ENCODE results near the gene RINT1. TPM values are rescaled to one million over a fixed set of nuclear protein-coding genes. Genes with fewer than 3 reads are reported as not detected.

Gene RINT1
- total RNA-seq, 4 donors from 2014 or later, result 17.3 to 30.5 (median 20.3) TPM

- H3K27ac ChIP-seq, result no peak overlapping the region
- TF ChIP-seq POLR2A (IDR thresholded peaks at IDR 0.05), result no peak
- no peak for TF ChIP-seq CTCF (IDR thresholded peaks at IDR 0.05)
- DNase-seq, result no peak
- H3K27me3 ChIP-seq, result no peaks in the 10 kb centered on the region
- no peaks in the 10 kb centered on the region for H3K9me3 ChIP-seq
- H3K4me3 ChIP-seq, result no peak overlapping the region
- no peaks in the 10 kb centered on the region for H3K4me1 ChIP-seq
- H3K36me3 ChIP-seq, result peaks cover 0 to 69% (median 0%) of the 10 kb centered on the region in 3 donors
Measured at GRCh38 chr7:105565190-105565589, 33.2 kb downstream of the RINT1 start.

GRCh38 chr7:105567024-105567423 is 35.0 kb downstream of the RINT1 start:
- DNase-seq, result no peak
- Histone ChIP-seq H3K36me3 (peaks cover 0 to 53% (median 0%) of the 10 kb centered on the region in 3 donors), H3K4me1 (no peaks in the 10 kb centered on the region), H3K27ac (no peak overlapping the region), H3K27me3 (no peaks in the 10 kb centered on the region), H3K4me3 (no peak overlapping the region), H3K9me3 (no peaks in the 10 kb centered on the region)
- no peak for TF ChIP-seq CTCF (IDR thresholded peaks at IDR 0.05)
- TF ChIP-seq POLR2A (IDR thresholded peaks at IDR 0.05), result no peak

GRCh38 chr7:105567821-105568220 is 35.8 kb downstream of the RINT1 start:
- DNase-seq, result no peak
- no peaks in the 10 kb centered on the region for H3K9me3 ChIP-seq
- no peaks in the 10 kb centered on the region for H3K4me1 ChIP-seq
- peaks cover 0 to 46% (median 0%) of the 10 kb centered on the region in 3 donors for H3K36me3 ChIP-seq
- H3K27ac ChIP-seq, result no peak overlapping the region
- no peaks in the 10 kb centered on the region for H3K27me3 ChIP-seq
- H3K4me3 ChIP-seq, result no peak overlapping the region
- TF ChIP-seq CTCF (IDR thresholded peaks at IDR 0.05), result no peak

GRCh38 chr7:105571891-105572290 is 39.9 kb downstream of the RINT1 start:
- Histone ChIP-seq H3K36me3 (peaks cover 0 to 14% (median 0%) of the 10 kb centered on the region in 3 donors), H3K27ac (no peak overlapping the region), H3K27me3 (no peaks in the 10 kb centered on the region), H3K4me1 (no peaks in the 10 kb centered on the region), H3K4me3 (no peak overlapping the region), H3K9me3 (no peaks in the 10 kb centered on the region)
- TF ChIP-seq POLR2A (IDR thresholded peaks at IDR 0.05) (no peak), CTCF (IDR thresholded peaks at IDR 0.05) (no peak)
- DNase-seq, result no peak

GRCh38 chr7:105577251-105577650 is 45.2 kb downstream of the RINT1 start:
- no peaks in the 10 kb centered on the region for H3K9me3 ChIP-seq
- no peak for TF ChIP-seq POLR2A (IDR thresholded peaks at IDR 0.05)
- no peak for TF ChIP-seq CTCF (IDR thresholded peaks at IDR 0.05)
- H3K27ac ChIP-seq, result no peak overlapping the region
- DNase-seq, result no peak
- H3K27me3 ChIP-seq, result no peaks in the 10 kb centered on the region
- no peaks in the 10 kb centered on the region for H3K36me3 ChIP-seq
- peaks cover 0 to 6% (median 0%) of the 10 kb centered on the region in 4 donors for H3K4me1 ChIP-seq
- no peak overlapping the region for H3K4me3 ChIP-seq

- Histone ChIP-seq H3K4me3 (no peak overlapping the region), H3K27ac (no peak overlapping the region), H3K36me3 (no peaks in the 10 kb centered on the region), H3K4me1 (peaks cover 0 to 6% (median 0%) of the 10 kb centered on the region in 4 donors), H3K9me3 (no peaks in the 10 kb centered on the region), H3K27me3 (no peaks in the 10 kb centered on the region)
- TF ChIP-seq POLR2A (IDR thresholded peaks at IDR 0.05) (no peak), CTCF (IDR thresholded peaks at IDR 0.05) (no peak)
- DNase-seq, result no peak
Measured at GRCh38 chr7:105578496-105578895, 46.5 kb downstream of the RINT1 start.
